HepG2 (cell line): ENCODE measurements around the gene RARA. TPM values are rescaled to one million over a fixed set of nuclear protein-coding genes. Genes with fewer than 3 reads are reported as not detected.

Source experiments
- CHD4 ChIP-seq: fragments of 200-600 bp; sonication (generic); IDR thresholded peaks from 2 replicates; pipeline ENCODE4 v1.7.0; 2017; ENCODE audit warnings: mild to moderate bottlenecking, low read length, borderline replicate concordance
- ELF1 ChIP-seq: sonication (generic); formaldehyde crosslinking; IDR thresholded peaks from 2 replicates; pipeline ENCODE4 v1.4.0; 2020; ENCODE audit warnings: missing genetic modification reagents
- FOSL2 ChIP-seq: sonication (generic); formaldehyde crosslinking; IDR thresholded peaks from 2 replicates; pipeline ENCODE4 v1.4.0; 2020; ENCODE audit warnings: missing genetic modification reagents
- ISL2 ChIP-seq: sonication (generic); formaldehyde crosslinking; IDR thresholded peaks from 2 replicates; pipeline ENCODE4 v1.5.0; 2020; ENCODE audit warnings: missing genetic modification reagents
- KAT8 ChIP-seq: IDR thresholded peaks from 2 replicates; pipeline ENCODE4 v1.6.1; 2016; ENCODE audit warnings: missing genetic modification reagents, missing compliant biosample characterization
- LCORL ChIP-seq, 2 experiments: fragments of 450-650 bp in 1 of 2; sonication (generic) in 1 of 2; formaldehyde crosslinking in 1 of 2; IDR thresholded peaks; 2 replicates each; pipeline versions ENCODE4 v1.5.0 to v1.6.1; 2017 to 2020; ENCODE audit warnings: antibody characterized with exemption in 1 of 2, missing genetic modification reagents in 1 of 2
- SNAI1 ChIP-seq: sonication (generic); formaldehyde crosslinking; IDR thresholded peaks from 2 replicates; pipeline ENCODE4 v1.5.0; 2020; ENCODE audit warnings: mild to moderate bottlenecking, missing genetic modification reagents, borderline replicate concordance
- SP5 ChIP-seq: IDR thresholded peaks from 2 replicates; pipeline ENCODE4 v1.6.1; 2016; ENCODE audit warnings: low read depth, borderline replicate concordance
- SRSF1 ChIP-seq: fragments of 200-400 bp; formaldehyde crosslinking; optimal IDR thresholded peaks from 2 replicates; pipeline ENCODE3; 2017; ENCODE audit warnings: mild to moderate bottlenecking, low read depth, low read length, moderate library complexity
- ZBTB20 ChIP-seq: sonication (generic); formaldehyde crosslinking; IDR thresholded peaks from 2 replicates; pipeline ENCODE4 v1.8.1; 2023; ENCODE audit warnings: missing genetic modification reagents, low read depth, mild to moderate bottlenecking, borderline replicate concordance
- ZNF33B ChIP-seq: sonication (generic); formaldehyde crosslinking; IDR thresholded peaks from 2 replicates; pipeline ENCODE4 v1.5.1; 2020; ENCODE audit warnings: mild to moderate bottlenecking, missing genetic modification reagents
- ZNF501 ChIP-seq: sonication (generic); formaldehyde crosslinking; IDR thresholded peaks from 2 replicates; pipeline ENCODE4 v1.5.1; 2020; ENCODE audit warnings: mild to moderate bottlenecking, moderate library complexity, missing genetic modification reagents
- ZNF503 ChIP-seq: sonication (generic); formaldehyde crosslinking; IDR thresholded peaks from 2 replicates; pipeline ENCODE4 v1.4.0; 2020; ENCODE audit warnings: missing genetic modification reagents
- ZNF710 ChIP-seq: sonication (generic); formaldehyde crosslinking; IDR thresholded peaks from 2 replicates; pipeline ENCODE4 v1.5.0; 2020; ENCODE audit warnings: mild to moderate bottlenecking, missing genetic modification reagents, borderline replicate concordance
- ZNF724P ChIP-seq: sonication (generic); formaldehyde crosslinking; IDR thresholded peaks from 2 replicates; pipeline ENCODE4 v1.8.0; 2022; ENCODE audit warnings: missing genetic modification reagents, borderline replicate concordance
- ZNF792 ChIP-seq: IDR thresholded peaks from 2 replicates; pipeline ENCODE4 v1.6.1; 2016
- ZNF83 ChIP-seq: sonication (generic); formaldehyde crosslinking; IDR thresholded peaks from 2 replicates; pipeline ENCODE4 v1.4.0; 2020; ENCODE audit warnings: missing genetic modification reagents, mild to moderate bottlenecking, borderline replicate concordance
- ZNF879 ChIP-seq: sonication (generic); formaldehyde crosslinking; IDR thresholded peaks from 2 replicates; pipeline ENCODE4 v1.8.1; 2023; ENCODE audit warnings: missing genetic modification reagents
- polyA plus RNA-seq, 8 experiments: library from polyadenylated mRNA; depleted of rRNA in 3 of 8; stranded (reverse) in 7 of 8; unstranded in 1 of 8; fragments of >200 nt; fragmentation: Illumina TruSeq in 4 of 8; extraction: Trizol in 4 of 8; gene quantifications; 2 replicates each; pipeline versions ENCODE4 v1.2.1 to v1.2.3, GENCODE V29; 2011 to 2016; ENCODE audit warnings: low read depth in 4 of 8, missing spikeins in 1 of 8, mixed read lengths in 1 of 8; ENCODE audit not compliant: insufficient read depth in 1 of 8
- total RNA-seq, 5 experiments: library from RNA; depleted of rRNA; stranded (reverse); fragments of >200 nt; fragmentation: Illumina TruSeq; extraction: Trizol; gene quantifications; 2 replicates each; pipeline ENCODE4 v1.2.3, GENCODE V29; 2016; ENCODE audit warnings: low read depth in 1 of 5
- TF ChIP-seq, protein P1 (sequence below): sonication (generic); formaldehyde crosslinking; IDR thresholded peaks from 2 replicates; pipeline ENCODE4 v1.4.0; 2020; ENCODE audit warnings: mild to moderate bottlenecking, missing genetic modification reagents
- TF ChIP-seq, protein P2 (sequence below): sonication (generic); formaldehyde crosslinking; IDR thresholded peaks from 2 replicates; pipeline ENCODE4 v1.4.0; 2020; ENCODE audit warnings: missing genetic modification reagents, mild to moderate bottlenecking, borderline replicate concordance

RARA gene
- total and polyA plus RNA-seq, 2 of the 13 experiments (the other 11 are each of a cell fraction or from before 2014, with no cell fraction given), result 6.4 to 8.6 TPM

- TF ChIP-seq, protein P1, sequence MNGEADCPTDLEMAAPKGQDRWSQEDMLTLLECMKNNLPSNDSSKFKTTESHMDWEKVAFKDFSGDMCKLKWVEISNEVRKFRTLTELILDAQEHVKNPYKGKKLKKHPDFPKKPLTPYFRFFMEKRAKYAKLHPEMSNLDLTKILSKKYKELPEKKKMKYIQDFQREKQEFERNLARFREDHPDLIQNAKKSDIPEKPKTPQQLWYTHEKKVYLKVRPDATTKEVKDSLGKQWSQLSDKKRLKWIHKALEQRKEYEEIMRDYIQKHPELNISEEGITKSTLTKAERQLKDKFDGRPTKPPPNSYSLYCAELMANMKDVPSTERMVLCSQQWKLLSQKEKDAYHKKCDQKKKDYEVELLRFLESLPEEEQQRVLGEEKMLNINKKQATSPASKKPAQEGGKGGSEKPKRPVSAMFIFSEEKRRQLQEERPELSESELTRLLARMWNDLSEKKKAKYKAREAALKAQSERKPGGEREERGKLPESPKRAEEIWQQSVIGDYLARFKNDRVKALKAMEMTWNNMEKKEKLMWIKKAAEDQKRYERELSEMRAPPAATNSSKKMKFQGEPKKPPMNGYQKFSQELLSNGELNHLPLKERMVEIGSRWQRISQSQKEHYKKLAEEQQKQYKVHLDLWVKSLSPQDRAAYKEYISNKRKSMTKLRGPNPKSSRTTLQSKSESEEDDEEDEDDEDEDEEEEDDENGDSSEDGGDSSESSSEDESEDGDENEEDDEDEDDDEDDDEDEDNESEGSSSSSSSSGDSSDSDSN (CRISPR knock-in tag), result peak; percentile 74
- TF ChIP-seq ZNF33B (CRISPR knock-in tag), result 0 out of 2 replicates have a peak, but pooled peaks have one; percentile 5
- TF ChIP-seq ZNF501 (CRISPR knock-in tag), result peak; percentile 75
- TF ChIP-seq, protein P2, sequence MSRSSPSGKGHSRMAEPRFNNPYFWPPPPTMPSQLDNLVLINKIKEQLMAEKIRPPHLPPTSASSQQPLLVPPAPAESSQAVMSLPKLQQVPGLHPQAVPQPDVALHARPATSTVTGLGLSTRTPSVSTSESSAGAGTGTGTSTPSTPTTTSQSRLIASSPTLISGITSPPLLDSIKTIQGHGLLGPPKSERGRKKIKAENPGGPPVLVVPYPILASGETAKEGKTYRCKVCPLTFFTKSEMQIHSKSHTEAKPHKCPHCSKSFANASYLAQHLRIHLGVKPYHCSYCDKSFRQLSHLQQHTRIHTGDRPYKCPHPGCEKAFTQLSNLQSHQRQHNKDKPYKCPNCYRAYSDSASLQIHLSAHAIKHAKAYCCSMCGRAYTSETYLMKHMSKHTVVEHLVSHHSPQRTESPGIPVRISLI, result peak; percentile 20; the same call in 1 of the 2 replicates
- TF ChIP-seq ZNF83 (CRISPR knock-in tag), result peak; percentile 88; the same call in 1 of the 2 replicates
- peak; percentile 49; the same call in 1 of the 2 replicates for TF ChIP-seq ZNF503 (CRISPR knock-in tag)
- TF ChIP-seq ELF1, result peak; percentile 59
- TF ChIP-seq CHD4, result no peak
- TF ChIP-seq ISL2, result peak; percentile 52; the same call in 1 of the 2 replicates
- TF ChIP-seq KAT8 (CRISPR knock-in tag), result peak; percentile 62; the same call in 1 of the 2 replicates
- TF ChIP-seq LCORL (IDR thresholded peaks at IDR 0.05), result no peak
- TF ChIP-seq LCORL (CRISPR knock-in tag; IDR thresholded peaks at IDR 0.05), result peak; percentile 81
- TF ChIP-seq FOSL2 (CRISPR knock-in tag), result peak; percentile 42; the same call in 1 of the 2 replicates
- peak; percentile 41; the same call in 1 of the 2 replicates for TF ChIP-seq ZNF724P (CRISPR knock-in tag)
- TF ChIP-seq SRSF1, result peak; percentile 80
- peak; percentile 56 for TF ChIP-seq ZNF710
- peak; percentile 85; the same call in 1 of the 2 replicates for TF ChIP-seq SNAI1 (CRISPR knock-in tag)
- peak; percentile 75 for TF ChIP-seq SP5 (CRISPR knock-in tag)
- TF ChIP-seq ZNF792 (CRISPR knock-in tag), result 0 out of 2 replicates have a peak, but pooled peaks have one; percentile 51
- TF ChIP-seq ZNF879 (CRISPR knock-in tag), result peak; percentile 79; the same call in 1 of the 2 replicates
- peak; percentile 63; the same call in 1 of the 2 replicates for TF ChIP-seq ZBTB20 (CRISPR knock-in tag)
Observed at GRCh38 chr17:40345161-40345993, 36.4 kb downstream of the RARA start (continued).
